SK-N-SH treated with all-trans-retinoic acid at 6 μM for 48 hours (cell line): ENCODE data around the gene ALDOC.
"Not testable (repeated sequence)": the region's sequence is repeated elsewhere in the genome, so short reads cannot be mapped to it uniquely, and the experiment has no call there.

ENCODE experiments used
- ATAC-seq: fragments of 200-7000 bp; cut with Tn5 transposase; 3 replicates; pipeline ENCODE4 v1.9.1; 2020; ENCODE audit warnings: mild to moderate bottlenecking, moderate library complexity
- ARNTL ChIP-seq: fragments of 450-650 bp; formaldehyde crosslinking; IDR thresholded peaks from 2 replicates; pipeline ENCODE4 v1.5.0; 2020; ENCODE audit warnings: low read depth, mild to moderate bottlenecking, moderate library complexity, borderline replicate concordance
- BACH2 ChIP-seq: fragments of 250-450 bp; sonication (Bioruptor Pico); IDR thresholded peaks from 2 replicates; pipeline ENCODE4 v1.9.0; 2021; ENCODE audit warnings: mild to moderate bottlenecking, borderline replicate concordance
- CREB5 ChIP-seq: fragments of 250-450 bp; sonication (Bioruptor Pico); IDR thresholded peaks from 2 replicates; pipeline ENCODE4 v1.5.1; 2020; ENCODE audit warnings: low read depth, mild to moderate bottlenecking, moderate library complexity
- CSRNP3 ChIP-seq: fragments of 250-450 bp; sonication (Bioruptor Pico); IDR thresholded peaks from 2 replicates; pipeline ENCODE4 v1.5.1; 2021; ENCODE audit warnings: mild to moderate bottlenecking, moderate library complexity
- ESRRG ChIP-seq: fragments of 250-450 bp; sonication (Bioruptor Pico); IDR thresholded peaks from 2 replicates; pipeline ENCODE4 v1.6.1; 2021; ENCODE audit warnings: mild to moderate bottlenecking
- GLIS3 ChIP-seq: fragments of 250-450 bp; sonication (Bioruptor Pico); IDR thresholded peaks from 2 replicates; pipeline ENCODE4 v1.5.0; 2020; ENCODE audit warnings: mild to moderate bottlenecking, moderate library complexity
- ISL1 ChIP-seq: fragments of 250-450 bp; sonication (Bioruptor Pico); IDR thresholded peaks from 2 replicates; pipeline ENCODE4 v2.1.2; 2022; ENCODE audit warnings: mild to moderate bottlenecking, moderate library complexity
- OSR1 ChIP-seq: fragments of 250-450 bp; sonication (Bioruptor Pico); IDR thresholded peaks from 2 replicates; pipeline ENCODE4 v1.8.0; 2022; ENCODE audit warnings: moderate library complexity, mild to moderate bottlenecking, inconsistent platforms
- POU6F1 ChIP-seq: fragments of 250-450 bp; sonication (Bioruptor Pico); IDR thresholded peaks from 2 replicates; pipeline ENCODE4 v1.8.0; 2021; ENCODE audit warnings: low read depth, mild to moderate bottlenecking, moderate library complexity, borderline replicate concordance
- PPARA ChIP-seq: fragments of 250-450 bp; sonication (Bioruptor Pico); IDR thresholded peaks from 2 replicates; pipeline ENCODE4 v1.5.0; 2020; ENCODE audit warnings: mild to moderate bottlenecking, borderline replicate concordance
- RARB ChIP-seq: fragments of 250-450 bp; sonication (Bioruptor Pico); IDR thresholded peaks from 2 replicates; pipeline ENCODE4 v1.8.0; 2021; ENCODE audit warnings: mild to moderate bottlenecking, moderate library complexity
- SNAI2 ChIP-seq: fragments of 250-450 bp; sonication (Bioruptor Pico); IDR thresholded peaks from 2 replicates; pipeline ENCODE4 v1.5.0; 2020; ENCODE audit warnings: mild to moderate bottlenecking, moderate library complexity
- TCF4 ChIP-seq: fragments of 250-450 bp; sonication (Bioruptor Pico); IDR thresholded peaks from 2 replicates; pipeline ENCODE4 v1.8.0; 2021; ENCODE audit warnings: mild to moderate bottlenecking, moderate library complexity, borderline replicate concordance
- TOX ChIP-seq: fragments of 250-450 bp; sonication (Bioruptor Pico); IDR thresholded peaks from 2 replicates; pipeline ENCODE4 v1.8.0; 2021; ENCODE audit warnings: mild to moderate bottlenecking, moderate library complexity, borderline replicate concordance
- TSHZ2 ChIP-seq: fragments of 250-450 bp; sonication (Bioruptor Pico); IDR thresholded peaks from 2 replicates; pipeline ENCODE4 v1.5.0; 2020; ENCODE audit warnings: mild to moderate bottlenecking, moderate library complexity
- ZC3H10 ChIP-seq: fragments of 250-450 bp; sonication (Bioruptor Pico); IDR thresholded peaks from 2 replicates; pipeline ENCODE4 v1.5.1; 2021; ENCODE audit warnings: mild to moderate bottlenecking, moderate library complexity
- ZFP3 ChIP-seq: fragments of 250-450 bp; sonication (Bioruptor Pico); IDR thresholded peaks from 2 replicates; pipeline ENCODE4 v1.5.0; 2020; ENCODE audit warnings: mild to moderate bottlenecking, moderate library complexity
- ZFP30 ChIP-seq: fragments of 450-650 bp; formaldehyde crosslinking; IDR thresholded peaks from 2 replicates; pipeline ENCODE4 v1.5.0; 2022; ENCODE audit warnings: mild to moderate bottlenecking, moderate library complexity
- ZNF565 ChIP-seq: fragments of 450-650 bp; formaldehyde crosslinking; conservative IDR thresholded peaks from 2 replicates; pipeline ENCODE4 v1.5.0; 2020; ENCODE audit warnings: low read depth, mild to moderate bottlenecking, moderate library complexity
- ZNF70 ChIP-seq: fragments of 450-650 bp; formaldehyde crosslinking; IDR thresholded peaks from 2 replicates; pipeline ENCODE4 v1.5.0; 2020; ENCODE audit warnings: mild to moderate bottlenecking, moderate library complexity
- ZNF8 ChIP-seq: fragments of 450-650 bp; formaldehyde crosslinking; IDR thresholded peaks from 2 replicates; pipeline ENCODE4 v1.5.0; 2020; ENCODE audit warnings: mild to moderate bottlenecking, moderate library complexity
- TF ChIP-seq, protein P1 (sequence below): fragments of 250-450 bp; sonication (Bioruptor Pico); IDR thresholded peaks from 2 replicates; pipeline ENCODE4 v1.8.0; 2020; ENCODE audit warnings: mild to moderate bottlenecking, moderate library complexity, borderline replicate concordance

The ALDOC gene

DNA sequence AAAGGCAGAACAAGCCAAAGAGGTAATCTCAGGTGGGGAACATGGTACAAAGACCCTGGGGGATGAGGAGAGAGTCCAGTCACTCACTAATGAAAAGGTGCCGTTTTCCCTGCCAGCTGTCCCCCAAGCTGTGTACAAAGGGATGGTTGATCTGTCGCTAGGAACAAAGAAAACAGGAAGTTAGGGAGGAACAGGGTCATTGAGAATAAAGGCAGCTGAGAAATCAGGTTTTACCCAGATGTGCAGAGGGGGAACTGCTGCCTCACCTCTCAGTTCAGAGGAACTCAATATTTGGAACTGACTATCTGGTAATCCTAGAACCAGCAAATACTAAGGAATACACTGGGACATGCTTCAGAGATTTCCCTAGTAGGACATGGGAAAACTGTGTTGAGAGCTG lies 35.8 kb upstream of the ALDOC start:
- TF ChIP-seq SNAI2 (CRISPR knock-in tag) (no peak), POU6F1 (CRISPR knock-in tag) (no peak)
- ATAC-seq: no peak

DNA sequence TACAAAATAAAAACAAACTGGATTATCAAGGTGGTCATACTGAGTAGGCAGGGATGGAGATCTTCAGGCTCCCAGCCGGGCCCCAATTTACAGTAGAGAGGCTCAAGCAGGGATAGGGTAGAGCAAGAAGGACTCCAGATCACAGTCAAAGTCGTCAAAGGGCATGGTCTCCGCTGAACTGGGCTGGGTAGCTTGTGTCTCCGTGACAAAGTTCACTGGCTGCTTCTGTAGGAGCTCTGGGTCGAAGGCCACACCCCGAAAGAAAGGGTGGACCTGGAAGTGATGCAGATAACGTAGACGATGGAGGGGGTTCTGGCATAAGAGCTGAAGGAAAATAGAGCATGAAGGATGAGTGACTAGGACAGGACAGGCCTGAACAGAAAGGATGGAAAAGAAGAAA lies 33.7 kb upstream of the ALDOC start:
- TF ChIP-seq ARNTL (CRISPR knock-in tag) (no peak), BACH2 (CRISPR knock-in tag) (no peak), GLIS3 (no peak), TOX (CRISPR knock-in tag) (no peak), CREB5 (no peak), ISL1 (CRISPR knock-in tag) (no peak), RARB (CRISPR knock-in tag) (no peak), CSRNP3 (CRISPR knock-in tag) (no peak), TCF4 (no peak), OSR1 (CRISPR knock-in tag) (no peak), ESRRG (CRISPR knock-in tag) (no peak), ZC3H10 (CRISPR knock-in tag) (no peak), PPARA (no peak), ZNF8 (CRISPR knock-in tag) (no peak), ZNF565 (CRISPR knock-in tag) (no peak), ZFP30 (no peak), ZFP3 (no peak), ZNF70 (CRISPR knock-in tag) (no peak)
- ATAC-seq: no peak

- ATAC-seq: not testable (repeated sequence)
Measured at GRCh38 chr17:28604031-28604430, 27.3 kb upstream of the ALDOC start.

DNA sequence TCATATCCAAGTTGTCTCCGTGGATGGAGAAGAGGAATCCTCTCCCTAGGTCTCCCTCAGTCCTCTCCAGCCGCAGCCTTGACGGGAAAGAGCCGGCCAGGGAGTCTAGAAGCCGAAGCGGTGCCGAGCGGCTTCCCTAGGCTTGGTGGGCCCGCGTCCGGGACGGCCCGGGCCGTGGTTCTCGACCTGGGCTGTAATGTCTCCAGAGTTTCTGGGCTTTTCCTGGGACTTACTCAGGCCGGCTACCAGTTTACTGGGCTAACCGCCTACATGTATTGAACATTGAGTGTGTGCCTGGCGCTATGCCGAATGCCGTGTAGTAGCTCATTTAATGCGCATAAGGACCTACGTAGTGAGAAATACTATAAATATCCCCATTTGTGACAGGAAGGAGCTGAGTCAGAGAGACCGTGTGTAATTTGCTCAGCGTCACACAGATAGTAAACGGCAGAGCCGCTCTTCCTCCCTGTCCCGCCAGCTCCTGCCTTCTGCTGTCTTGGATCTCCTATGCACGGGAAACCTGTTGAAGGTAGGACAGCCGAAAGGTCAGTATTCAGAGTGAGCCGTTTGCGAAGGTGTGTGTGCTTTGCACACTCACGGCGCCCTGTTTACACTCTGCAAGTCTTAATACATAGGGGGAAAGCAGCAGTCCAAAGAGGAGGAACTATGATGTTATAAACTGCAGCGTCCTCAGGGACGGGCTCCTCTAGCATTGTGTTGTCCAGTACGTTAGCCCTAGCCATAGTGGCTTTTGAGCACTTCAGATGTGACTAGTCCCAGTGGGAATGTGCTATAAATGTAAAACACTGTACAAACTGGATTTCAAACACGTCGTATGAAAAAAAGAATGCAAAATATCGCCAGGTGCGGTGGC lies 22.9 kb upstream of the ALDOC start:
- TF ChIP-seq ZFP3 (no peak), ZNF70 (CRISPR knock-in tag) (no peak), ZFP30 (no peak), TOX (CRISPR knock-in tag) (no peak), ARNTL (CRISPR knock-in tag) (no peak), POU6F1 (CRISPR knock-in tag) (no peak), TSHZ2 (no peak), TCF4 (no peak), ZC3H10 (CRISPR knock-in tag) (no peak), ZNF565 (CRISPR knock-in tag) (no peak), OSR1 (CRISPR knock-in tag) (no peak), CSRNP3 (CRISPR knock-in tag) (no peak), ZNF8 (CRISPR knock-in tag) (no peak)
- TF ChIP-seq, protein P1, sequence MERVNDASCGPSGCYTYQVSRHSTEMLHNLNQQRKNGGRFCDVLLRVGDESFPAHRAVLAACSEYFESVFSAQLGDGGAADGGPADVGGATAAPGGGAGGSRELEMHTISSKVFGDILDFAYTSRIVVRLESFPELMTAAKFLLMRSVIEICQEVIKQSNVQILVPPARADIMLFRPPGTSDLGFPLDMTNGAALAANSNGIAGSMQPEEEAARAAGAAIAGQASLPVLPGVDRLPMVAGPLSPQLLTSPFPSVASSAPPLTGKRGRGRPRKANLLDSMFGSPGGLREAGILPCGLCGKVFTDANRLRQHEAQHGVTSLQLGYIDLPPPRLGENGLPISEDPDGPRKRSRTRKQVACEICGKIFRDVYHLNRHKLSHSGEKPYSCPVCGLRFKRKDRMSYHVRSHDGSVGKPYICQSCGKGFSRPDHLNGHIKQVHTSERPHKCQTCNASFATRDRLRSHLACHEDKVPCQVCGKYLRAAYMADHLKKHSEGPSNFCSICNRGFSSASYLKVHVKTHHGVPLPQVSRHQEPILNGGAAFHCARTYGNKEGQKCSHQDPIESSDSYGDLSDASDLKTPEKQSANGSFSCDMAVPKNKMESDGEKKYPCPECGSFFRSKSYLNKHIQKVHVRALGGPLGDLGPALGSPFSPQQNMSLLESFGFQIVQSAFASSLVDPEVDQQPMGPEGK (CRISPR knock-in tag): no peak
- peak; percentile 77 for ATAC-seq
